Measurements from ENCODE around the gene SPATA13. TPM values are rescaled to one million over a fixed set of nuclear protein-coding genes. Genes with fewer than 3 reads are reported as not detected.

SPATA13 gene
- total and polyA plus RNA-seq, 2 donors (not counting 3 experiments of a cell fraction or from before 2014, with no cell fraction given): 6.6 to 12.9 TPM

DNA sequence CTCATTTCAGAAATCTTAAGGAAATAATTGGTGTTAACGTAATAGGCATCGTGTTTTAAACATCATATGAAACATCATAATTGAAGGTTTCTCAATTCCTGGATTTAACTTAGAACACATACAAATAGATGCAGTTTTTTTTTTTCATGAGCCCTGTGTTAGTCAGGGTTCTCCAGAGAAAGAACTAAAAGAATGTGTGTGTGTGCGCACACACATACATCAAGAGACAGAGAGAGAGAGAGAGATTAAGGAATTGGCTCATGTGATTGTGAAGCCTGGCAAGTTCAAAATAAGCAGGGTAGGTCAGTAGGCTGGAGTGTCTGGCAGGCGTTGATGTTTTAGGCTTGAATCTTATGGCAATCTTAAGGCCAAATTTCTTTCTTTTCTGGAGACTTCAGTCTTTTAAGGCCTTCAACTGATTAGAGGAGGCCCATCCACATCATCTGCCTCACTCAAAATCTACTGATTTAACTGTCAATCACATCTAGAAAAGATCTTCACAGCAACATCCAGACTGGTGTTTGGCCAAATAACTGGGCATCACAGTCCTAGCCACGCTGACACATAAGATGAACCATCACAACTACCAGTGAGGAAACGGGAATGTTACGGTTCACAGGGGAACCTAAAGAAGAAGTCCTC lies 25.2 kb downstream of the SPATA13 start:
- dilution Hi-C loops (cut with MboI; ENCODE audit: extremely low pct_ligation_motif_present, low sequenced_read_pairs) (no loop called here), intact Hi-C loops (cut with micrococcal nuclease) (no loop called here)
- POLR2A ChIA-PET: no interaction called here
- no peak overlapping the region for H3K4me3 ChIP-seq (replicated peaks in 1 of 3; ENCODE audit: insufficient read depth in 1 of 3, low read depth in 1 of 3, low read length in 3 of 3)
- no peaks in the 10 kb centered on the region for H3K27me3 ChIP-seq (ENCODE audit: control insufficient read depth in 2 of 2, insufficient read depth in 2 of 2, low read length in 2 of 2)
- no peak overlapping the region for H2AFZ ChIP-seq (ENCODE audit: low read depth, low read length)
- DNase-seq (ENCODE audit: low read depth, low spot score): no peak
- H3K9me3 ChIP-seq (replicated peaks; ENCODE audit: control insufficient read depth, insufficient read depth, low read length): no peaks in the 10 kb centered on the region
- H3K79me2 ChIP-seq (ENCODE audit: control insufficient read depth, insufficient read depth, low read length): peaks cover 8% of the 10 kb centered on the region
- CTCF ChIA-PET: interaction anchor here (1.1 to 1.3 kb wide), 2 partner anchors 27 to 43 kb away, joined by 3 read pairs; no protein-coding TSS in a partner anchor
- no peaks in the 10 kb centered on the region for H3K36me3 ChIP-seq (ENCODE audit: control insufficient read depth in 2 of 2, extremely low read depth in 1 of 2, insufficient read depth in 2 of 2, low read length in 2 of 2)
- FAIRE-seq: no peak
- peaks cover 2% of the 10 kb centered on the region for H3K4me1 ChIP-seq (ENCODE audit: control insufficient read depth, extremely low read depth, insufficient read depth, low read length)
- no peak overlapping the region for H3K4me2 ChIP-seq (ENCODE audit: insufficient read depth, low read length)
- TF ChIP-seq POLR2A (IDR thresholded peaks at IDR 0.05; ENCODE audit: low read depth, low read length) (no peak), MAX (IDR thresholded peaks at IDR 0.05; ENCODE audit: insufficient read depth, insufficient read length) (no peak), POLR2AphosphoS5 (IDR thresholded peaks at IDR 0.05; ENCODE audit: insufficient read depth, low read depth, low read length) (no peak), EZH2 (IDR thresholded peaks at IDR 0.05; ENCODE audit: borderline replicate concordance, low read depth, low read length, severe bottlenecking) (no peak), JUN (IDR thresholded peaks at IDR 0.05; ENCODE audit: borderline replicate concordance, insufficient read depth, insufficient read length, low read depth) (no peak), CTCF (IDR thresholded peaks at IDR 0.05; ENCODE audit: extremely low read depth in 1 of 2, insufficient read depth in 1 of 2, low read depth in 1 of 2, low read length in 2 of 2) (no peak), GATA2 (IDR thresholded peaks at IDR 0.05; ENCODE audit: insufficient read depth, insufficient read length, low read depth, low read length) (no peak), MYC (IDR thresholded peaks at IDR 0.05; ENCODE audit: low read depth, low read length) (no peak), FOS (IDR thresholded peaks at IDR 0.05; ENCODE audit: borderline replicate concordance, insufficient read depth, low read length) (no peak)
- H3K27ac ChIP-seq (ENCODE audit: insufficient read depth, low read depth, low read length): no peak overlapping the region
- H3K9me1 ChIP-seq (replicated peaks; ENCODE audit: control insufficient read depth, extremely low read depth, insufficient read depth, low read length): no peaks in the 10 kb centered on the region
- BruUV-seq (replicated peaks): no TSS peak
- no peaks in the 10 kb centered on the region for H4K20me1 ChIP-seq (replicated peaks; ENCODE audit: control insufficient read depth, extremely low read depth, insufficient read depth, low read length)
- no peak overlapping the region for H3K9ac ChIP-seq (replicated peaks; ENCODE audit: extremely low read depth, insufficient read depth, low read length)

All from endothelial cell of umbilical vein (primary cell).